MCF 10A (cell line): ENCODE measurements around the gene NECAB3. TPM values are rescaled to one million over a fixed set of nuclear protein-coding genes. Genes with fewer than 3 reads are reported as not detected.

Source experiments
- BruUV-seq: library from RNA; stranded (reverse); fragments of 400-500 nt; replicated peaks from 2 replicates; lab custom pipeline; 2021; lab: Mats Ljungman, UMichigan
- CTCF ChIA-PET: fragments of 300-600 bp; sonication (Branson Sonifier 250); formaldehyde crosslinking; extraction: SDS; loops from one replicate; lab custom pipeline; 2021; ENCODE audit warnings: antibody characterized with exemption, inconsistent platforms; lab: Yijun Ruan, JAX
- POLR2A ChIA-PET: fragments of 300-600, 350-650 bp; sonication (Branson Sonifier 250); formaldehyde crosslinking; extraction: SDS; loops from one replicate; lab custom pipeline; 2020; ENCODE audit warnings: antibody characterized with exemption, inconsistent platforms; lab: Yijun Ruan, JAX
- DNase-seq: peaks from one replicate; pipeline ENCODE4 v3.0.0-alpha.2; 2018; ENCODE audit not compliant: unreplicated experiment
- H3K27ac Mint-ChIP-seq: one replicate; pipeline ENCODE4 v1.8.0; 2022; ENCODE audit warnings: mild to moderate bottlenecking, low read depth, mixed read lengths; ENCODE audit not compliant: unreplicated experiment
- H3K27me3 Mint-ChIP-seq: one replicate; pipeline ENCODE4 v1.8.0; 2022; ENCODE audit warnings: mixed read lengths; ENCODE audit not compliant: insufficient read depth, unreplicated experiment
- H3K36me3 Mint-ChIP-seq: one replicate; pipeline ENCODE4 v1.8.0; 2022; ENCODE audit warnings: mild to moderate bottlenecking, moderate library complexity, mixed read lengths; ENCODE audit not compliant: insufficient read depth, unreplicated experiment
- H3K4me1 Mint-ChIP-seq: one replicate; pipeline ENCODE4 v1.8.0; 2022; ENCODE audit warnings: mixed read lengths; ENCODE audit not compliant: insufficient read depth, unreplicated experiment
- H3K4me3 Mint-ChIP-seq: one replicate; pipeline ENCODE4 v1.8.0; 2022; ENCODE audit warnings: mild to moderate bottlenecking, moderate library complexity, mixed read lengths; ENCODE audit not compliant: unreplicated experiment
- H3K9me3 Mint-ChIP-seq: one replicate; pipeline ENCODE4 v1.8.0; 2022; ENCODE audit warnings: mixed read lengths; ENCODE audit not compliant: unreplicated experiment
- CTCF ChIP-seq: fragments of 200-600 bp; IDR thresholded peaks from one replicate; pipeline ENCODE4 v1.8.0; 2022; ENCODE audit warnings: antibody characterized with exemption, mild to moderate bottlenecking; ENCODE audit not compliant: unreplicated experiment
- intact Hi-C: fragments of 100-400 bp; cut with micrococcal nuclease; formaldehyde crosslinking; loops from 2 replicates; pipeline ENCODE4 v1.14.1; 2022
- total RNA-seq: library from RNA; stranded (reverse); gene quantifications from 2 replicates; pipeline ENCODE4 v1.2.3, GENCODE V29; 2022

Gene NECAB3
- total RNA-seq, 1 experiment from 2014 or later = 15.1 TPM

GRCh38 chr20:33622705-33623365, 51.4 kb downstream of the NECAB3 start:
- CTCF ChIA-PET = interaction anchor here (0.5 to 0.7 kb wide), 3 partner anchors 60 to 166 kb away, joined by 3 to 6 read pairs (median 3); no protein-coding TSS in a partner anchor
- intact Hi-C loops = no loop called here
- Mint-ChIP-seq H3K36me3 (peaks cover 65% of the 10 kb centered on the region), H3K9me3 (no peaks in the 10 kb centered on the region), H3K27me3 (no peaks in the 10 kb centered on the region), H3K4me1 (no peaks in the 10 kb centered on the region), H3K4me3 (no peak overlapping the region), H3K27ac (no peak overlapping the region)
- POLR2A ChIA-PET = no interaction called here
- DNase-seq = no peak
- no TSS peak for BruUV-seq
- no peak for TF ChIP-seq CTCF

DNA sequence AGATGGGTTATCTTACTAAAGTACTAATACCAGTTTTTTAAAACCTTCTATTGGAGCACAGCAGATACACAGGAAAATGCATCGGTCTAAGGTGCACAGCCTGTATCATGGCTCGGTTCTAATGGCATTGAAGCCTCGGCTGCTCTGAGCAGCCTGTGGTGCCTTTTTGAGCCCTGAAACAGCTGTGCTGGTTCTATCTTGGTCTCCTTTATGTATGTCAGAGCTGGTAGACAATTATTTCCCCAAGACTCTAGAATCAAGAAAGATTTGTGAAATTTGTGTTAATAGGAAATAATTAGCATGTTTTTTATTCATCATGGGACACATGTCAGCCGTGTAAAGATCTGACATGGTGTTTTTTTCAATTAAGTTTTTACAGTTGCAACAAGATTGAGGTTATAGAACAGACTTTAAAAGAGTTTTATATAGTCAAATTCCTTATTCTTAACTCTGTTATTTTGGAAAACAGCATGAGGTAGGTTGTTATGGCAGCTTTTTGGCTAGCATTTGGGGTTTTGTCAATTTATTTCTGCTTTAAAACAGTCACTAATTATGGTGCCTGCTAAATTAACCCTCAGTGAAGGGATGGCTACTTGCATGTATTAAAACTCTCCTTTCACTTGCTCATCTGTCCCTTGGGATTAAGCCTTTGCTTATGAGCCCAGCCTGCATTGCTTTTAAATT, 52.4 kb downstream of the NECAB3 start:
- no TSS peak for BruUV-seq
- TF ChIP-seq CTCF = no peak
- intact Hi-C loops = no loop called here
- ChIA-PET CTCF (interaction anchor here (0.6 to 0.7 kb wide), 2 partner anchors 59 to 84 kb away, joined by 3 to 4 read pairs; no protein-coding TSS in a partner anchor), POLR2A (interaction anchor here (0.6 kb wide), 1 partner anchor 25 kb away, joined by 3 read pairs; no protein-coding TSS in a partner anchor)
- H3K4me3 Mint-ChIP-seq = no peak overlapping the region
- H3K27ac Mint-ChIP-seq = no peak overlapping the region
- DNase-seq = no peak
- H3K4me1 Mint-ChIP-seq = no peaks in the 10 kb centered on the region
- H3K9me3 Mint-ChIP-seq = no peaks in the 10 kb centered on the region
- no peaks in the 10 kb centered on the region for H3K27me3 Mint-ChIP-seq
- peaks cover 63% of the 10 kb centered on the region for H3K36me3 Mint-ChIP-seq

DNA sequence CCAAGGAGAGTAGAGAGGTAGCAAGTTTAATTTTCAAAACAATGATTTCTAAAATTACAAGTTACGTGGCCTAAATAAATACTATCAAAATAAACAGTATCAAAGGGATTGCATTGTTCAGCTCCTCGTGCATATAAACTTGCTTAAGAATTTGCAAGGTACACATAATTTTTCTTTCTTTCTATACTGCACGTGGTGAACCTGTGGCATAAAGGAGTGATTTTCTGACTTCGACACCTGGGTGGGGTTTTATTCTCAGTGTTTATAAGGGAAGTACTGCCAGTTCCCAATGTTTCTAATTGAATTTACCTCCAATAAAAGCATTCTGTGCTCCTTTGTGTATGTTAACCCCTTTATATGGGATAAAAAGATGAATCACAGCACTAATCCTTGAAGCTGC, 62.2 kb downstream of the NECAB3 start:
- DNase-seq = no peak
- CTCF ChIA-PET = interaction anchor here (0.8 to 1.1 kb wide), 2 partner anchors 14 to 95 kb away, joined by 4 to 5 read pairs; no protein-coding TSS in a partner anchor
- POLR2A ChIA-PET = interaction anchor here (1.3 kb wide), 1 partner anchor 105 kb away, joined by 4 read pairs; no protein-coding TSS in a partner anchor

More for the DNA sequence above, 62.2 kb downstream of the NECAB3 start:
- Mint-ChIP-seq H3K9me3 (no peaks in the 10 kb centered on the region), H3K4me1 (no peaks in the 10 kb centered on the region), H3K4me3 (no peak overlapping the region), H3K27ac (no peak overlapping the region), H3K27me3 (no peaks in the 10 kb centered on the region), H3K36me3 (peaks cover 62% of the 10 kb centered on the region)
- BruUV-seq = no TSS peak
- TF ChIP-seq CTCF = no peak
- intact Hi-C loops = no loop called here
